GM21825 (cell line): ENCODE measurements around the gene DRAP1.

Experiments
- ATAC-seq: cut with Tn5 transposase; IDR thresholded peaks from one replicate; pipeline ENCODE4 v1.9.1; 2021; ENCODE audit warnings: mild to moderate bottlenecking, moderate library complexity; ENCODE audit not compliant: unreplicated experiment

Gene DRAP1

GRCh38 chr11:65960824-65961266, 41.6 kb downstream of the DRAP1 start:
- no peak for ATAC-seq

GRCh38 chr11:65961267-65962140, 42.3 kb downstream of the DRAP1 start, which contains the start of gene SART1:
Gene SART1, plus strand, starts transcription at chr11:65961734. Its CDS starts 47 bp downstream, at chr11:65961781.
- ATAC-seq, result peak; percentile 83

- ATAC-seq, result no peak
Measured at GRCh38 chr11:65962141-65962564, 42.9 kb downstream of the DRAP1 start.

- no peak for ATAC-seq
Measured at GRCh38 chr11:65964906-65965305, 45.7 kb downstream of the DRAP1 start.

GRCh38 chr11:65965986-65966762, 46.9 kb downstream of the DRAP1 start:
- ATAC-seq, result no peak

- no peak for ATAC-seq
Measured at GRCh38 chr11:65967329-65967934, 48.2 kb downstream of the DRAP1 start.

- no peak for ATAC-seq
Measured at GRCh38 chr11:65968600-65969482, 49.6 kb downstream of the DRAP1 start.
